Muscle layer of duodenum (tissue), 2 donors: ENCODE results near the gene PLCB4.

Source experiments
- H3K27ac ChIP-seq: one replicate; pipeline ENCODE4 v1.7.0; 2013; ENCODE audit warnings: mild to moderate bottlenecking, low read length
- H3K27me3 ChIP-seq: one replicate; pipeline ENCODE4 v1.7.0; 2013; ENCODE audit warnings: low read depth, mild to moderate bottlenecking, control low read depth, low read length
- H3K36me3 ChIP-seq, 2 donors: one replicate each; pipeline ENCODE4 v1.7.0; 2013; ENCODE audit warnings: low read length in 2 of 2, control low read depth in 1 of 2, mild to moderate bottlenecking in 1 of 2; ENCODE audit not compliant: insufficient read depth in 2 of 2, control insufficient read depth in 1 of 2
- H3K4me1 ChIP-seq, 2 donors: one replicate each; pipeline ENCODE4 v1.7.0; 2013; ENCODE audit warnings: low read length in 2 of 2, mild to moderate bottlenecking in 2 of 2, control low read depth in 1 of 2, moderate library complexity in 1 of 2; ENCODE audit not compliant: insufficient read depth in 2 of 2, control insufficient read depth in 1 of 2
- H3K4me3 ChIP-seq, 2 donors: one replicate each; pipeline ENCODE4 v1.7.0; 2013; ENCODE audit warnings: low read length in 2 of 2, low read depth in 1 of 2, mild to moderate bottlenecking in 1 of 2
- H3K9me3 ChIP-seq, 2 donors: one replicate each; pipeline ENCODE4 v1.7.0; 2013; ENCODE audit warnings: low read length in 2 of 2, control low read depth in 1 of 2, mild to moderate bottlenecking in 1 of 2; ENCODE audit not compliant: control insufficient read depth in 1 of 2
- donor health status: healthy.

The PLCB4 gene

GRCh38 chr20:9129756-9130155 is 60.9 kb downstream of the PLCB4 start:
- peaks cover 0 to 10% of the 10 kb centered on the region in 2 donors for H3K4me1 ChIP-seq
- no peaks in the 10 kb centered on the region for H3K36me3 ChIP-seq
- H3K27ac ChIP-seq: no peak overlapping the region
- H3K9me3 ChIP-seq: peaks cover 0 to 7% of the 10 kb centered on the region in 2 donors
- H3K27me3 ChIP-seq: no peaks in the 10 kb centered on the region
- H3K4me3 ChIP-seq: no peak overlapping the region

- peaks cover 0 to 7% of the 10 kb centered on the region in 2 donors for H3K9me3 ChIP-seq
- no peak overlapping the region for H3K27ac ChIP-seq
- H3K36me3 ChIP-seq: no peaks in the 10 kb centered on the region
- no peaks in the 10 kb centered on the region for H3K27me3 ChIP-seq
- H3K4me3 ChIP-seq: no peak overlapping the region
- peaks cover 0 to 10% of the 10 kb centered on the region in 2 donors for H3K4me1 ChIP-seq
These were observed 61.6 kb downstream of the PLCB4 start for GRCh38 chr20:9130521-9130920.

GRCh38 chr20:9131841-9132240 is 63.0 kb downstream of the PLCB4 start:
- no peak overlapping the region for H3K4me3 ChIP-seq
- H3K27me3 ChIP-seq: no peaks in the 10 kb centered on the region
- H3K4me1 ChIP-seq: peaks cover 0 to 10% of the 10 kb centered on the region in 2 donors
- H3K36me3 ChIP-seq: no peaks in the 10 kb centered on the region
- H3K9me3 ChIP-seq: peaks cover 0 to 7% of the 10 kb centered on the region in 2 donors
- no peak overlapping the region for H3K27ac ChIP-seq

- H3K9me3 ChIP-seq: peaks cover 0 to 10% of the 10 kb centered on the region in 2 donors
- H3K4me1 ChIP-seq: peaks cover 0 to 10% of the 10 kb centered on the region in 2 donors
- no peak overlapping the region for H3K4me3 ChIP-seq
- no peaks in the 10 kb centered on the region for H3K36me3 ChIP-seq
- H3K27ac ChIP-seq: no peak overlapping the region
- H3K27me3 ChIP-seq: no peaks in the 10 kb centered on the region
These were observed 65.5 kb downstream of the PLCB4 start for GRCh38 chr20:9134346-9134745.

- Histone ChIP-seq H3K27me3 (no peaks in the 10 kb centered on the region), H3K27ac (no peak overlapping the region), H3K4me1 (no peaks in the 10 kb centered on the region), H3K9me3 (peaks cover 0 to 13% of the 10 kb centered on the region in 2 donors), H3K4me3 (no peak overlapping the region), H3K36me3 (no peaks in the 10 kb centered on the region)
These were observed 67.2 kb downstream of the PLCB4 start for GRCh38 chr20:9136114-9136513.

- Histone ChIP-seq H3K36me3 (no peaks in the 10 kb centered on the region), H3K4me3 (no peak overlapping the region), H3K27ac (no peak overlapping the region), H3K9me3 (peaks cover 0 to 9% of the 10 kb centered on the region in 2 donors), H3K4me1 (no peaks in the 10 kb centered on the region), H3K27me3 (no peaks in the 10 kb centered on the region)
These were observed 68.1 kb downstream of the PLCB4 start for GRCh38 chr20:9137001-9137400.

- peaks cover 0 to 6% of the 10 kb centered on the region in 2 donors for H3K9me3 ChIP-seq
These were observed 70.4 kb downstream of the PLCB4 start for GRCh38 chr20:9139106-9139833.

GRCh38 chr20:9140162-9140760 is 71.4 kb downstream of the PLCB4 start:
- Histone ChIP-seq H3K4me1 (peaks cover 0 to 10% of the 10 kb centered on the region in 2 donors), H3K4me3 (no peak overlapping the region), H3K9me3 (peaks cover 0 to 6% of the 10 kb centered on the region in 2 donors), H3K27me3 (no peaks in the 10 kb centered on the region), H3K27ac (no peak overlapping the region), H3K36me3 (no peaks in the 10 kb centered on the region)

More at GRCh38 chr20:9139106-9139833, 70.4 kb downstream of the PLCB4 start:
- Histone ChIP-seq H3K27me3 (no peaks in the 10 kb centered on the region), H3K4me1 (peaks cover 0 to 9% of the 10 kb centered on the region in 2 donors), H3K27ac (no peak overlapping the region), H3K4me3 (peak overlapping the region in 1 of 2 donors; percentile 19), H3K36me3 (no peaks in the 10 kb centered on the region)

- H3K9me3 ChIP-seq: peaks cover 0 to 6% of the 10 kb centered on the region in 2 donors
- no peak overlapping the region for H3K27ac ChIP-seq
- H3K36me3 ChIP-seq: no peaks in the 10 kb centered on the region
- H3K4me3 ChIP-seq: no peak overlapping the region
- peaks cover 0 to 12% of the 10 kb centered on the region in 2 donors for H3K4me1 ChIP-seq
- no peaks in the 10 kb centered on the region for H3K27me3 ChIP-seq
These were observed 72.2 kb downstream of the PLCB4 start for GRCh38 chr20:9141070-9141469.

- Histone ChIP-seq H3K4me1 (peaks cover 0 to 12% of the 10 kb centered on the region in 2 donors), H3K4me3 (no peak overlapping the region), H3K27me3 (no peaks in the 10 kb centered on the region), H3K27ac (no peak overlapping the region), H3K9me3 (peaks cover 0 to 6% of the 10 kb centered on the region in 2 donors), H3K36me3 (no peaks in the 10 kb centered on the region)
These were observed 73.0 kb downstream of the PLCB4 start for GRCh38 chr20:9141921-9142320.

- no peak overlapping the region for H3K4me3 ChIP-seq
- H3K27me3 ChIP-seq: no peaks in the 10 kb centered on the region
- no peak overlapping the region for H3K27ac ChIP-seq
- no peaks in the 10 kb centered on the region for H3K36me3 ChIP-seq
- peaks cover 0 to 15% of the 10 kb centered on the region in 2 donors for H3K4me1 ChIP-seq
- peaks cover 0 to 6% of the 10 kb centered on the region in 2 donors for H3K9me3 ChIP-seq
These were observed 73.9 kb downstream of the PLCB4 start for GRCh38 chr20:9142809-9143208.
